Adrenal gland (tissue), 12 donors: ENCODE results near the gene DLGAP1. TPM values are rescaled to one million over a fixed set of nuclear protein-coding genes. Genes with fewer than 3 reads are reported as not detected.

Experiments
- DNase-seq, 7 donors: peaks; one replicate each; pipeline ENCODE4 v3.0.0-alpha.2; 2019 to 2020
- H3K27ac ChIP-seq, 5 donors: fragments of 200-600 bp; sonication (generic) in 4 of 5; 1 replicate in 3 of 5; 2 replicates in 2 of 5; pipeline versions ENCODE4 v1.5.1 to v1.8.0; 2016 to 2020; ENCODE audit warnings: mild to moderate bottlenecking in 1 of 5
- H3K27me3 ChIP-seq: fragments of 200-600 bp; 2 replicates; pipeline ENCODE4 v1.8.0; 2021
- H3K36me3 ChIP-seq, 2 donors: fragments of 200-600 bp; replicated peaks in 1 of 2; 1 replicate in 1 of 2; 2 replicates in 1 of 2; pipeline versions ENCODE4 v1.5.1 to v1.8.0; 2018 to 2022
- H3K4me1 ChIP-seq, 2 donors: fragments of 200-600 bp; replicated peaks in 1 of 2; 1 replicate in 1 of 2; 2 replicates in 1 of 2; pipeline versions ENCODE4 v1.5.1 to v1.8.0; 2018 to 2021
- H3K4me3 ChIP-seq, 4 donors: fragments of 200-600 bp; sonication (generic) in 3 of 4; one replicate each; pipeline ENCODE4 v1.5.1; 2016 to 2018
- H3K9me3 ChIP-seq, 3 donors: fragments of 200-600 bp; sonication (generic) in 1 of 3; replicated peaks in 1 of 3; 1 replicate in 2 of 3; 2 replicates in 1 of 3; pipeline versions ENCODE4 v1.5.1 to v1.8.0; 2016 to 2021
- CTCF ChIP-seq, 6 experiments: fragments of 450-650 bp in 4 of 6; fragments of 200-600 bp in 2 of 6; sonication (generic) in 1 of 6; IDR thresholded peaks; 1 replicate in 5 of 6; 2 replicates in 1 of 6; pipeline versions ENCODE4 v1.5.1 to v1.8.0; 2016 to 2021; ENCODE audit warnings: antibody characterized with exemption in 6 of 6, mild to moderate bottlenecking in 2 of 6, moderate library complexity in 1 of 6
- POLR2A ChIP-seq, 2 donors: fragments of 450-650 bp; IDR thresholded peaks; one replicate each; pipeline ENCODE4 v1.6.1; 2017; ENCODE audit warnings: antibody characterized with exemption in 2 of 2, mild to moderate bottlenecking in 2 of 2, moderate library complexity in 1 of 2
- WGBS, 4 donors: extraction: QIAGEN DNeasy Blood & Tissue Kit in 2 of 4; methylation state at CpG; one replicate each; pipeline versions ENCODE4 v1.1.5 to v1.1.7; 2013 to 2017; 5-methylcytosine and 5-hydroxymethylcytosine counted together
- intact Hi-C, 2 donors: fragments of 100-400 bp; cut with DNase I; formaldehyde crosslinking; loops; one replicate each; pipeline versions ENCODE4 v1.14.1 to v1.15.0; 2022 to 2023
- polyA plus RNA-seq, 3 donors: library from polyadenylated mRNA; stranded (reverse); fragments of 200-250 nt in 2 of 3; fragments of 350-450 nt in 1 of 3; fragmentation: Illumina TruSeq in 1 of 3; extraction: RNeasy Lipid Tissue Mini Kit (QIAGEN cat#74804) in 1 of 3; gene quantifications; one replicate each; pipeline ENCODE4 v1.2.3, GENCODE V29; 2013 to 2014
- total RNA-seq, 9 donors: library from RNA; depleted of rRNA in 4 of 9; stranded (reverse); fragments of >200 nt in 4 of 9; fragments of 120-200 nt in 1 of 9; fragmentation: NEBNext Ultra II Directional in 1 of 9; extraction: Animal tissue kit (Norgen Biotek cat#: 25700) in 1 of 9; gene quantifications; one replicate each; pipeline versions ENCODE4 v1.1.0 to v1.2.4, GENCODE V29; 2013 to 2023
- donor health status: healthy with polysubstance abuse.
- donor health status: Bipolar disorder and iron deficiency.
- donor health status: DM: yes; HTN: yes; CAD: no.
- donor health status: DM: no; HTN: no; CAD: no.
- donor health status: DM: no; HTN: no; CAD: no.
- donor health status: DM: yes; HTN: yes; CAD: no.

DLGAP1 gene
- total and polyA plus RNA-seq, 12 donors = 1.7 to 30.9 (median 12.9) TPM

DNA sequence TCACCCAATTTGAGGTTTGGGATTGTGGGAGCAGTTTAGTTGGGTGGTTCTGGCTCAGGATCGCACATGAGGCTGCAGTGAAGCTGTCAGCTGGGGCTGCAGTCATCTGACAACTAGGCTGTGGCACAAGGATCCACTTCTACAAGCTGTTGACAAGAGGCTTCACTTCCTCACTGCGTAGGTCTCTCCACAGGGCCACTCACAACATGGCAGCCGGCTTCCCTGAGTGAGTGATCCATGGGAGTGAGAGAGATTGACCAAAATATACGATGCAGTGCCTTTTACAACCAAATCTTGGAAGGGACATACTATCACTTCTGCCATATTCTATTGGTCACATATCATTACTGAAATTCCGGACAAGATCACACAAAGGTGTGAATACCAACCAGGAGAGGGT, 187.5 kb downstream of the DLGAP1 start:
- Histone ChIP-seq H3K4me1 (peaks cover 0 to 4% of the 10 kb centered on the region in 2 donors), H3K27ac (no peak overlapping the region), H3K36me3 (no peaks in the 10 kb centered on the region), H3K9me3 (no peaks in the 10 kb centered on the region), H3K27me3 (no peaks in the 10 kb centered on the region), H3K4me3 (no peak overlapping the region)
- intact Hi-C loops = no loop called here
- no peak for DNase-seq
- 65 to 89% (median 77%) methylated on average over 5 of the region's 5 CpGs for WGBS, 4 donors
- TF ChIP-seq POLR2A (IDR thresholded peaks at IDR 0.05) (no peak), CTCF (IDR thresholded peaks at IDR 0.05) (no peak)

GRCh38 chr18:4264347-4264791, 190.7 kb downstream of the DLGAP1 start:
- no peak overlapping the region for H3K27ac ChIP-seq
- no peaks in the 10 kb centered on the region for H3K36me3 ChIP-seq
- no peak overlapping the region for H3K4me3 ChIP-seq
- intact Hi-C loops = no loop called here
- no peak for TF ChIP-seq CTCF (IDR thresholded peaks at IDR 0.05)
- TF ChIP-seq POLR2A (IDR thresholded peaks at IDR 0.05) = no peak
- H3K27me3 ChIP-seq = no peaks in the 10 kb centered on the region
- H3K9me3 ChIP-seq = no peaks in the 10 kb centered on the region
- DNase-seq = peak in 6 of 7 donors; percentile 10 to 61 (median 22)
- WGBS, 4 donors = 25 to 36% (median 33%) methylated on average over 4 of the region's 4 CpGs
- peaks cover 0 to 4% of the 10 kb centered on the region in 2 donors for H3K4me1 ChIP-seq

- WGBS, 4 donors = 80 to 86% (median 81%) methylated on average over 3 of the region's 3 CpGs
- DNase-seq = no peak
- no peaks in the 10 kb centered on the region for H3K36me3 ChIP-seq
- H3K4me1 ChIP-seq = peaks cover 0 to 4% of the 10 kb centered on the region in 2 donors
- no peak overlapping the region for H3K27ac ChIP-seq
- H3K4me3 ChIP-seq = no peak overlapping the region
- TF ChIP-seq POLR2A (IDR thresholded peaks at IDR 0.05) (no peak), CTCF (IDR thresholded peaks at IDR 0.05) (no peak)
- intact Hi-C loops = no loop called here
- no peaks in the 10 kb centered on the region for H3K9me3 ChIP-seq
- H3K27me3 ChIP-seq = no peaks in the 10 kb centered on the region
Measured at GRCh38 chr18:4260107-4260506, 195.0 kb downstream of the DLGAP1 start.

GRCh38 chr18:4256766-4257417, 198.2 kb downstream of the DLGAP1 start:
- Histone ChIP-seq H3K27ac (no peak overlapping the region), H3K4me3 (no peak overlapping the region), H3K9me3 (no peaks in the 10 kb centered on the region), H3K4me1 (no peaks in the 10 kb centered on the region), H3K27me3 (no peaks in the 10 kb centered on the region), H3K36me3 (no peaks in the 10 kb centered on the region)
- intact Hi-C loops = no loop called here
- no peak for DNase-seq
- TF ChIP-seq CTCF (IDR thresholded peaks at IDR 0.05) (no peak), POLR2A (IDR thresholded peaks at IDR 0.05) (no peak)
- 53 to 63% (median 58%) methylated on average over 7 of the region's 7 CpGs for WGBS, 4 donors
